Measurements from ENCODE around the gene DNAL4.

The DNAL4 gene, protein sequence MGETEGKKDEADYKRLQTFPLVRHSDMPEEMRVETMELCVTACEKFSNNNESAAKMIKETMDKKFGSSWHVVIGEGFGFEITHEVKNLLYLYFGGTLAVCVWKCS

DNA sequence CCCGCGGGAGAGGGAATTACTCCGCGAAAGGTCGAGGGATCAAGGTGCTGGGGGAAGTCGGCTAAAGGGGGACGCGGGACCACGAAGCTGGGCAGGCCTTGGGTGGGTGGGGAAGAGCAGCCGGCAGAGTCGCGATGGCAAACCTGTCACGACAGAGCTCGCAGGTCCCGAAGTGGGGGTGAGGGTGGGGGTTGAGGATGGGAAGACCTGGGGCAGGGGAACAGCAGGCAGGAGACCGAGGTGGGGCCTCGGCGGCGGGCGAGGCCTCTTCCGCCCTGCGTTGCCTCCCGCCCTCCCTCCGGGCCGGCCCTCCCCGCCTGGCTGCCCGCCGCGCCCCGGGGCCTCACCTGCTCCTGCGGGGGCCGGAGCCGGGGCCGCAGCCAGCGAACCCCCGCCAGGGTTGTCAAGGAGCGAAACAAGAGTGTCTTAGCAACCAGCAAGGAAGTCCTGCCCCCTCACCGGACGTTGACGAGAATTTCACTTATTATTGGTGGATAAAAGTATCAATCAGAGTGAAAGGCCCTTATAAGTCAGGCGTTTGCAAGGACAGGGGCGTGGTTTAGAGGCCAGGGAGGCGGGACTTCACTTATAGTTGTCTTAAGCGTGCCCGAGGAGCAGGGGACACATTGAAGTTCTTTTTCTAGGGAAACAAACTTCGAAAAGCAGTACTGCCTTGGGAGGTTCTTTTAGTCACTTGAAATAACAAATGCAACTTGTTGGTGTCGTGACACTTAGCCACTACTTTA is at the start of gene DNAL4:
Gene DNAL4 (minus strand): TSS at position 423 of the 746 bp plus-strand sequence. CDS start 11,412 bp downstream, outside the sequence.
- no peaks in the 10 kb centered on the region for H3K36me3 Mint-ChIP-seq
- H3K27me3 Mint-ChIP-seq, result no peaks in the 10 kb centered on the region
- H3K4me1 Mint-ChIP-seq (ENCODE audit: low read depth), result peaks cover 28% of the 10 kb centered on the region
- H3K9me3 Mint-ChIP-seq (ENCODE audit: low read depth), result no peaks in the 10 kb centered on the region
- peak within 1 kb of the TSS; percentile 73 for H3K27ac Mint-ChIP-seq
- peak within 1 kb of the TSS; percentile 91 for H3K4me3 Mint-ChIP-seq

DNA sequence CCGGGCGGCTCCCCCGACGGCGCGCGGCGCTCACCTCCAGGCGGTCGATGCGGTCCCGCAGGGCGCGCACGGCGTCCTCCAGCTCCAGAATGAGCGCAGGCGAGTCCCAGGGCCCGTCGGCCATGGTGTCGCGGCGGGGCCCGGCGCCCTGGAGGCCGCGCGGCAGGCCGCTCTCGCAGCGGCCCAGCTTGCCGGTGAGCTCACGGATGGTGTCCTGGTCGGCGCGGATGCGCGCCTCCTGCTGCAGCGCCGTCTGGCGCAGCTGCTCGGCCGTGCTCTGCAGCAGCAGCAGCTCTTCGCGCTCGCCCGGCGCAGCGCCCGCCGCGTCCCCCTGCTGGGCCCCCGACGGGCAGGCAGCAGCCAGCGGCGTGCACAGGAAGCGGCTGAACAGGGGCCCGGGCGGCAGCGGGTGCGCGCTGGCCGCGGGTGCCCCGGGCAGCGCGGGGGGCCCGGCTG is 49.3 kb upstream of the DNAL4 start:
- Mint-ChIP-seq H3K4me3 (no peak overlapping the region), H3K36me3 (peaks cover 4% of the 10 kb centered on the region), H3K27me3 (peaks cover 6% of the 10 kb centered on the region), H3K9me3 (ENCODE audit: low read depth) (no peaks in the 10 kb centered on the region), H3K27ac (no peak overlapping the region), H3K4me1 (ENCODE audit: low read depth) (peaks cover 24% of the 10 kb centered on the region)

DNA sequence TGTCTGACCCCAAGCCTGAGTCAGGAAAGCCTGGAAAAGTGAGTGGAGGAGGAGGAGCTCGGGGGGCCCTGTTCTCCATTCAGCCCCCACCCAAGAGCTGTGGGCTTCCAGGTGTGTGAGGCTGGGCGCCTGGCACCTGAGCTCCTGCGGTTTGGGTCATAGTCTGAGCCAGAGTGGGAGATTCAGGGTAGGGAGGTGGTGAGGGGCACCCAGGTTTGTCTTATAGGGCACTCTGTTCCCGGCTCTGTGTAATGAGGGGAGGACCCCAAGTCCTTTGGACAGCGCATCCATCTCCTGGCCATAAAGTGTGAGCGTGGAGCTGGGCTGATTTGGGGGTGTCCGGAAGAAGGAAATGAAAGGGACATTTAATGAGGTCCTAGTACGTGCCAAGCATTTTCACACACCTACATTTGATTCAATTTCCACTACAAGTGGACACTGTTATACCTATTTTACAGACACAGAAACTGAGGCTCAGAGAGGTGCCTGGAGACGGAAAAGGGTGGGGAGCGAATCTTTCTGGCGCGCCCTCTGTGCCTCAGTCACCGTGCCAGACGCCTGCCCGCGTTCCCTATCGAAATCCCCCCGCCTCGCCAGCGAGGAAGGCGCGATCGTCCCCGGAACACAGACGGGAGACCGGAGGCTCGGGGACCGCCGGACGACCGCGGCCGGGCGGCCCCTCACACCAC is 48.7 kb upstream of the DNAL4 start:
- peak overlapping the region; percentile 88 for H3K4me3 Mint-ChIP-seq
- peaks cover 4% of the 10 kb centered on the region for H3K36me3 Mint-ChIP-seq
- peaks cover 26% of the 10 kb centered on the region for H3K4me1 Mint-ChIP-seq (ENCODE audit: low read depth)
- H3K27ac Mint-ChIP-seq, result peak overlapping the region; percentile 68
- no peaks in the 10 kb centered on the region for H3K9me3 Mint-ChIP-seq (ENCODE audit: low read depth)
- H3K27me3 Mint-ChIP-seq, result peaks cover 6% of the 10 kb centered on the region

DNA sequence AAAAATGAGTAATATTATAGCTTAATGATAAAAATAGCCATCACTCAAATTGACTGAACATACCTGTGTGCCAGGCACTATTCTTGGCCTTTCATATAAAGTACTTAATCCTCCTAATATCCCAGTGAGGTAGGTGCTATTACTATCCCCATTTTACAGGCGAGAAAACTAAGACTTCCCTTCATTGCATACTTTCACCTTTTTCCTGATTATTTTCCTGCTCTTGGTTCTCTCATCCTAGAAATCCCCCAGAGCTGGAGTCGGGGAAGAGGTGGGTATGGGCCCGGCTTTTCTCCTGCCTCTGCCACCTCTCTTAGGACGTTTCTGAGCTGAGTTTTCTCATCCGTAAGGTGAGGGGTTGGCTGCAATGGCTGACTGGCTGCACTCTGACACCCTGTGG is 47.7 kb upstream of the DNAL4 start:
- Mint-ChIP-seq H3K27ac (no peak overlapping the region), H3K9me3 (ENCODE audit: low read depth) (no peaks in the 10 kb centered on the region), H3K36me3 (peaks cover 4% of the 10 kb centered on the region), H3K4me1 (ENCODE audit: low read depth) (peaks cover 26% of the 10 kb centered on the region), H3K27me3 (peaks cover 6% of the 10 kb centered on the region), H3K4me3 (peak overlapping the region; percentile 88)

DNA sequence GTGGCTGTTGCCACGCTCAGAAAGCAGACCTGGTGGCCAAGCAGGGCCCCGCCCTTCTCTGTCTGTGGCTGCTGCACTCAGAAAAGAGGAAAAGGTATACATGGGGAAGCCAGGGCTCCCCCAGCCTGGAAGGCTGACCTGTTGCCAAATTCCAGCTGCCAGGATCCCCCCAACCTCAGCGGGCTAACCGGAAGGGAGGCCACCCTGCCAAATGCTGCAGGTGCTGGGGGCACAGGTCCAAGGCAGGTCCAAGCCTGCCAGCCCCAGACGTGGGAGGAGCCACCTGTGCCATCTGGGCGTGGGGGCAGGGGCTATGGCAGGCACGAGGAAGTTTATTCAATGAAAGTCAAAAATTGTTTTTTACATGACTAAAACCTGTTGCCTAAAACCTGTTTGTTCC is 47.3 kb upstream of the DNAL4 start:
- Mint-ChIP-seq H3K27ac (no peak overlapping the region), H3K36me3 (peaks cover 4% of the 10 kb centered on the region), H3K4me3 (no peak overlapping the region), H3K4me1 (ENCODE audit: low read depth) (peaks cover 26% of the 10 kb centered on the region), H3K27me3 (peaks cover 6% of the 10 kb centered on the region), H3K9me3 (ENCODE audit: low read depth) (no peaks in the 10 kb centered on the region)

DNA sequence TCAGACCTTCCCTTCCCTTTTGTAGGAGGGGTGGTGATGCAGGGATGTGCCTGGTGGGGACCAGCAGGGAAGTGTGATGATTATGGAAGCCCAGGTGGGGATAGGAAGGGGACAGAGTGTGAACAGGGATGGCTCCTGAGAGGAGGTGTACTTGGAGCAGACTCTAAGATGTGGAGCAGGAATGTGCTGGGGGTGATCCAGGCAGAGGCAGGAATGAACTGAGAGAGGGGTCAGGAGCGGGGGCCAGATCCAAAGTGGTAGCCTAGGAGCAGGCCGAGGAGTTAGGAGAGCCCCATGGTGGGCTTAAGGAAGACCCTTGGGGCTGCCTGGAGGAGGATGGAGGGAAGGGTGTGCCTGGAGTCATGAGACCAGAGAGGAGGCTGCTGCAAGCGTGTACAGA is 46.2 kb upstream of the DNAL4 start:
- Mint-ChIP-seq H3K4me3 (no peak overlapping the region), H3K27ac (no peak overlapping the region), H3K4me1 (ENCODE audit: low read depth) (peaks cover 26% of the 10 kb centered on the region), H3K9me3 (ENCODE audit: low read depth) (no peaks in the 10 kb centered on the region), H3K27me3 (peaks cover 6% of the 10 kb centered on the region), H3K36me3 (peaks cover 4% of the 10 kb centered on the region)

DNA sequence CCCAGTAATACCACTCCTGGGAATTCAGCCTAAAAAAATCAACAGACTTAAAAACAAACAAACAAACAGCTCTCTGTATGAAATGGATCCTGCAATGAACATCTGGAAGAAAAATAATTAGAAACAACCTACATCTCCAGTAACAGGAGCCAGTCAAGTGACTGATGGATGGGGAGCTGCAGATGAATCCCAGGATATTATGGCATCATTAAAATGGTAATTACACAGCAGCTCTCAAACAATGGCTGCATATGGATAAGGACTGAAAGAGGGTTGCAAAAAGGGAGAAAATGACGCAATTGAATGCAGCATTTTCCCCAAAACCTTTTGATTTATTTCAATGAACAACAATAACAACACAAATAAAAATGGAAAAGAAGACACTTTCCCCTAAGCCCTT is 45.7 kb upstream of the DNAL4 start:
- Mint-ChIP-seq H3K27ac (no peak overlapping the region), H3K36me3 (peaks cover 4% of the 10 kb centered on the region), H3K9me3 (ENCODE audit: low read depth) (no peaks in the 10 kb centered on the region), H3K27me3 (peaks cover 6% of the 10 kb centered on the region), H3K4me3 (no peak overlapping the region), H3K4me1 (ENCODE audit: low read depth) (peaks cover 26% of the 10 kb centered on the region)

DNA sequence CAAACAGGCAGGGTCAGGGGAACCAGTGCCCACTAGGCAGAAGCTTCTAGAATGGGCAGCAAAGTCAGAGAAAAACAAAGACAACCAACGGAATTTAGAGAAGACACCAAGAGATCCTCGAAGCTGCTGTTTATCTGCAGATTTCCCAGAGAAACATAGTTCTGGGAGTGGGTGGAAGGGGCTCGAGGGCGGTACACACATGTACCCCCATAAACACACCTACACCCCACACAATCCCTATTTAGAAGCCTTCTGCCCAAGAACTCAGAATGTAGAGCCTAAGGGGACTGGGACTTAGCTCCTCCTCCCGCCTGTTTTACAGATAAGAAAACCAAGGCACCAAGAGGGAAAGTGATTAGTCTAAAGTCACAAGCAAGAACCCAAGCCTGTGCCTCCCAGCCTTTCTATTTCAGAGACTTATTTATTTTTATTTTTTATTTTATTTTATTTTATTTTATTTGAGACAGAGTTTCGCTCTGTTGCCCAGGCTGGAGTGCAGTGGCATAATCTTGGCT is 43.5 kb upstream of the DNAL4 start:
- H3K36me3 Mint-ChIP-seq, result peaks cover 4% of the 10 kb centered on the region
- peaks cover 4% of the 10 kb centered on the region for H3K27me3 Mint-ChIP-seq
- H3K27ac Mint-ChIP-seq, result no peak overlapping the region
- peaks cover 19% of the 10 kb centered on the region for H3K4me1 Mint-ChIP-seq (ENCODE audit: low read depth)
- H3K4me3 Mint-ChIP-seq, result no peak overlapping the region
- H3K9me3 Mint-ChIP-seq (ENCODE audit: low read depth), result no peaks in the 10 kb centered on the region

DNA sequence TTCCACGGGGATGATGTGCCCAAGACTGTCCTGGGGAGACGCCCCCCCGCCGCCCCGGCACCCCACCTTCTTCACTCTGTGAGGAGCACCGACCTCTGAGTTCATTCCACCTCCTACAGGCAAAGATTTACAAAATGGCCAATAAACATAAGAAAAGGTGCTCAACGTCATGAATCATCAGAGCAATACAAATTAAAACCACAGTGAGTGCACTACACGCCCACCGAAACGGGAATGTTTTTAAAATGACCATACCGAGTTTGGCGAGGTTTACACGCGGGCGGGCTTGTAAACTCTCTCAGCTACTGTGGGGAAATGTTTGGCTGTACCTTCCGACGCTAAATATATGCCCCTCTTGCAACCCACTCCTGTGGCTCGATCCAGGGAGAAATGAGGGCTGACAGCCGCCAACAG is 42.0 kb upstream of the DNAL4 start:
- H3K4me1 Mint-ChIP-seq (ENCODE audit: low read depth), result peaks cover 15% of the 10 kb centered on the region
- peaks cover 4% of the 10 kb centered on the region for H3K36me3 Mint-ChIP-seq
- no peak overlapping the region for H3K27ac Mint-ChIP-seq
- H3K4me3 Mint-ChIP-seq, result no peak overlapping the region
- peaks cover 2% of the 10 kb centered on the region for H3K27me3 Mint-ChIP-seq
- no peaks in the 10 kb centered on the region for H3K9me3 Mint-ChIP-seq (ENCODE audit: low read depth)

DNA sequence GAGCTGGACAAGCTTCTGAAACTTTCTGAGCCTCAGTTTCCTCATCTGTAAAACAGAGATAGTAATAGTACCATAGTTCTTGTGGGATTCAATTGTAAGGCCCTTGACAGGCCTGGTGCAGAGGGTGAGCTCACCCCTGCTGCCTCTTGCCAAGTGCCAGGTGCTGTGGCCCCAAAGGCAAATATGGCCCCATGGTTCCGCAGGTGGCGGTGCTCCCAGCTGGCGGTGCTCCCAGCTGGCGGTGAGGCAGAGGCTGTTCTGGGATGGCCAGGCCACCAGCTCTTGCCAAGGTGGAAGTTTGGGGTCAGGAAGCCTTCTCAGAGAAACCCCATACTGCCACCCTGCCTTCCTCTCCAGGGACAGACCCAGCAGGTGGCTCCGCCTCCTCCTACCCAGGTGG is 41.0 kb upstream of the DNAL4 start:
- peaks cover 6% of the 10 kb centered on the region for H3K4me1 Mint-ChIP-seq (ENCODE audit: low read depth)
- H3K36me3 Mint-ChIP-seq, result peaks cover 3% of the 10 kb centered on the region
- H3K27ac Mint-ChIP-seq, result no peak overlapping the region
- H3K4me3 Mint-ChIP-seq, result no peak overlapping the region
- peaks cover 2% of the 10 kb centered on the region for H3K27me3 Mint-ChIP-seq
- no peaks in the 10 kb centered on the region for H3K9me3 Mint-ChIP-seq (ENCODE audit: low read depth)

DNA sequence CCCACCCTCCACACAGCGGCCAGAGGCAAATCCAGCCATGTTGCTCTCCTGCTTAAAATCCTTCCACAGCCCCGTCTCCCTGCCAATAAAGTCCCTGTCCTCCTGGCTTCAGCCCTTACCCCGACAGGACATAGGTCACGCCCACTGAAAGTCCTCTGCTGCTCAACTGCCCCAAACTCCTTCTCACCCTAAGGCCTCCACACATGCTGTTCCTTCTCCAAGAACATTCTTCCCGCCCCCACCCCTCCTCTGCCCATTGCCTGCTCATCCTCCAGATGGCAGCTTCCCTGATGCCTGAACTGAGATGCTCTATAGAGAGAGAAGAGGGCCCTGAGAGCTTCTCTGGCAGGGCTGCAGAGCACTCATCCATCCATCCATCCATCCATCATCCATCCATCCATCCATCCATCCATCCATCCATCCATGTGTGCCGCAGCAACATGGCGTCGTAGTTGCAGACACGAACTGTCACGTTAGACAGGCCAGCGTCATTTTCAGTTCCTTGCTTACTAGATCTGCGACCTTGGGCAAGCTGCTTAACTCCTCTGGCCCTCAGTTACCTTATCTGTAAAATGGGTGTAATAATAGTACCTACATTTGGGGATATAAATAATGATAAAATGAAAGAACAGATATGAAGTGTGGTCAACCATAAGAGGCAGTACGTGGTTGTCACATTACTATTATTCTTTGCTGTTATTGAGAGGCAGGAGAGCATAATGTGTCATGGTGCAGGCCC is 40.4 kb upstream of the DNAL4 start:
- Mint-ChIP-seq H3K4me3 (no peak overlapping the region), H3K36me3 (no peaks in the 10 kb centered on the region), H3K27ac (no peak overlapping the region), H3K27me3 (no peaks in the 10 kb centered on the region), H3K4me1 (ENCODE audit: low read depth) (peaks cover 2% of the 10 kb centered on the region), H3K9me3 (ENCODE audit: low read depth) (no peaks in the 10 kb centered on the region)

DNA sequence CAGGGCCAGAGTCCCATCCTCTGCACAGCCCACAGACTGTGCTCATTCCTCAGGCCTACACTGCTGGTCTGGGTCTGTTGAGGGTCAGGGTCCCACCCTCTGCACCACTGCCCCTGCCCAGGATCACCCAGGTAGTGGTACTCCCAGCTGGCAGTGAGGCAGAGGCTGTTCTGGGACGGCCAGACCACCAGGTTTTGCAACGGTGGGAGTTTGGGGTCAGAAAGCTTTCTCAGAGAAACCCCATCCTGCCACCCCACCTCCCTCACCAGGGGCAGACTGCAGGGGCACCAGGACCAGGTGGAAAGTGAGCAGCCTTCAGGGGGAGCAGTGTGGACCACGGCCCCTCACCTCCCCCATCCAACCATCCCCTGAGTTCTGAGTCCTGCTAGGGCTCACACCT is 39.1 kb upstream of the DNAL4 start:
- H3K4me3 Mint-ChIP-seq, result no peak overlapping the region
- no peaks in the 10 kb centered on the region for H3K27me3 Mint-ChIP-seq
- H3K27ac Mint-ChIP-seq, result no peak overlapping the region
- no peaks in the 10 kb centered on the region for H3K9me3 Mint-ChIP-seq (ENCODE audit: low read depth)
- no peaks in the 10 kb centered on the region for H3K36me3 Mint-ChIP-seq
- H3K4me1 Mint-ChIP-seq (ENCODE audit: low read depth), result peaks cover 1% of the 10 kb centered on the region

DNA sequence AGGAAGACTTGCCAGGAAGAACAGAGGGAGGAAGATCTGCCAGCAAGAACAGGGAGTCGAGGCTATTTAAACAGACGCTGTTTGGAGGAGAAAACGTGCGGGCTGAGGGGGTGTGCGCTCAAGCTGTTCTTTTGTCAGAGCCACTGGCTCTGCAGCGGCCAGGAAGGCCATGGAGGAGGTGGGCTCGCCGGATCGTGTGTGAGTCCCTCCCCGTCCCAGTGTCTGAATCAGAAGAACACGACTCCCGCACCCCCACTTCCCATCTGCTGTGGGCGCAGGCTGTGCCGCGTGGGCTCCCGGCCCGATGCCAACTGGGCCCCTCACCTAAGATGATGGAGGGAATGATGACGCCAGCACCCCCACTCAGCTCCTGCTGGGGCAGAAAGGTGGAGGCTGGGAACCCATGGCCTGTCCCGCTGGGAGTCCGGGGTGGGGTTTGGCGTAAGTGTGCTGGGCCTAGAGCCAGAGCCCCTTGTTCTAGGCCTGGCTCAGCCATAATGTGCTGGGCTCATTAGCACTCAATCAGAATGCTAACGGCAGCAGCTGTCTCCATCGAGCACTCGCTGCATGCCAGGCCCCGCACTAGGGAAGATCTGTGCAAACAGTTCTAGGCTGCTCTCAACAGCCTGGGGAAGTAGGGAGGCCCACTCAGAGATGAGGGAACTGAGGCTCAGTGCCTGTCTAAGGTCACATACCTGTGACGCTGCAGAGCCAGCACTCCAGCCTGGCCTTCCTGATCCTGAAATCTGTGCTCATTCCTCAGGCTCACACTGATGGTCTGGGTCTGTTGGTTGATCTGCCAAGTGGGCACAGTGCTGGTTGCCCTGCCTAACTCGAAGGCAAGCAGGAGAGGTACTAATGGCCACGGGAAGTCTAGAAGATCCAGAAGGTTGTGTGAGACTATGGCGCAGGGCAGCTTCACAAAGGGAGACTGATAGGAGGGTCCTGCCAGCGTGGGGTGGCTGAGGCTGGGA is 38.3 kb upstream of the DNAL4 start:
- no peak overlapping the region for H3K27ac Mint-ChIP-seq
- no peaks in the 10 kb centered on the region for H3K27me3 Mint-ChIP-seq
- H3K9me3 Mint-ChIP-seq (ENCODE audit: low read depth), result no peaks in the 10 kb centered on the region
- H3K4me3 Mint-ChIP-seq, result no peak overlapping the region
- no peaks in the 10 kb centered on the region for H3K4me1 Mint-ChIP-seq (ENCODE audit: low read depth)
- H3K36me3 Mint-ChIP-seq, result no peaks in the 10 kb centered on the region

All from activated naive CD8-positive, alpha-beta T cell (primary cell).